Left lobe of liver (tissue), 2 donors: Measurements from ENCODE around the gene XCL2. TPM values are rescaled to one million over a fixed set of nuclear protein-coding genes. Genes with fewer than 3 reads are reported as not detected.
"Not testable (repeated sequence)": the region's sequence is repeated elsewhere in the genome, so short reads cannot be mapped to it uniquely, and the experiment has no call there.

ENCODE experiments used
- ATAC-seq: fragments of 200-7000 bp; cut with Tn5 transposase; one replicate; pipeline ENCODE4 v1.9.1; 2020; ENCODE audit warnings: mild to moderate bottlenecking, moderate library complexity
- DNase-seq: peaks from one replicate; pipeline ENCODE4 v3.0.0-alpha.2; 2020; ENCODE audit warnings: low spot score
- total RNA-seq: library from RNA; stranded (reverse); gene quantifications from one replicate; pipeline ENCODE4 v1.2.1, GENCODE V29; 2021
- donor health status: DM: no; HTN: no; CAD: no; lungs with moderate emphysema.
- donor health status: DM: no; HTN: yes; CAD: no.

XCL2 gene
- not detected for total RNA-seq

GRCh38 chr1:168543840-168544498 is at the start of gene XCL2:
TSS of gene XCL2 (minus strand) at chr1:168543997. CDS start at chr1:168543964, 33 bp downstream.
- not testable (repeated sequence) for DNase-seq, ATAC-seq

- DNase-seq (no peak), ATAC-seq (no peak)
These were observed 47.9 kb upstream of the XCL2 start for GRCh38 chr1:168591641-168592250.

- DNase-seq (no peak), ATAC-seq (no peak)
These were observed 47.3 kb upstream of the XCL2 start for GRCh38 chr1:168591066-168591465.

GRCh38 chr1:168589167-168589566 is 45.4 kb upstream of the XCL2 start:
- no peak for ATAC-seq
- no peak for DNase-seq

- no peak for ATAC-seq
These were observed 42.1 kb upstream of the XCL2 start for GRCh38 chr1:168585937-168586336.

GRCh38 chr1:168585191-168585590 is 41.4 kb upstream of the XCL2 start:
- DNase-seq (no peak), ATAC-seq (no peak)

More at GRCh38 chr1:168585937-168586336, 42.1 kb upstream of the XCL2 start:
- no peak for DNase-seq

- no peak for DNase-seq
- no peak for ATAC-seq
These were observed 39.8 kb upstream of the XCL2 start for GRCh38 chr1:168583571-168583970.

GRCh38 chr1:168582688-168583336 is 39.0 kb upstream of the XCL2 start:
- DNase-seq (no peak), ATAC-seq (no peak)

- ATAC-seq (no peak), DNase-seq (no peak)
These were observed 38.2 kb upstream of the XCL2 start for GRCh38 chr1:168581817-168582572.

GRCh38 chr1:168580991-168581390 is 37.2 kb upstream of the XCL2 start:
- not testable (repeated sequence) for ATAC-seq, DNase-seq

GRCh38 chr1:168580290-168580689 is 36.5 kb upstream of the XCL2 start:
- DNase-seq = not testable (repeated sequence)

GRCh38 chr1:168578531-168579185 is 34.9 kb upstream of the XCL2 start:
- not testable (repeated sequence) for DNase-seq, ATAC-seq

More at GRCh38 chr1:168580290-168580689, 36.5 kb upstream of the XCL2 start:
- ATAC-seq = not testable (repeated sequence)

GRCh38 chr1:168576245-168576688 is 32.5 kb upstream of the XCL2 start, which contains the start of gene XCL1:
TSS of gene XCL1 (plus strand) at chr1:168576605. CDS start at chr1:168576638, 33 bp downstream.
- not testable (repeated sequence) for ATAC-seq, DNase-seq

GRCh38 chr1:168574234-168574633 is 30.4 kb upstream of the XCL2 start:
- peak; percentile 98 for ATAC-seq
- not testable (repeated sequence) for DNase-seq

GRCh38 chr1:168572633-168573032 is 28.8 kb upstream of the XCL2 start:
- ATAC-seq (no peak), DNase-seq (no peak)

- ATAC-seq (no peak), DNase-seq (no peak)
These were observed 26.9 kb upstream of the XCL2 start for GRCh38 chr1:168570652-168571051.

GRCh38 chr1:168568346-168568745 is 24.5 kb upstream of the XCL2 start:
- no peak for DNase-seq

GRCh38 chr1:168567568-168567967 is 23.8 kb upstream of the XCL2 start:
- DNase-seq = no peak

More at GRCh38 chr1:168568346-168568745, 24.5 kb upstream of the XCL2 start:
- no peak for ATAC-seq

GRCh38 chr1:168567007-168567406 is 23.2 kb upstream of the XCL2 start:
- no peak for ATAC-seq
- no peak for DNase-seq

More at GRCh38 chr1:168567568-168567967, 23.8 kb upstream of the XCL2 start:
- no peak for ATAC-seq

- no peak for DNase-seq
- no peak for ATAC-seq
These were observed 22.0 kb upstream of the XCL2 start for GRCh38 chr1:168565825-168566224.
